Fibroblast of lung (primary cell): ENCODE results near the gene LANCL2.

Experiments used
- CTCF ChIP-seq, 2 donors: IDR thresholded peaks in 1 of 2; conservative IDR thresholded peaks in 1 of 2; 1 replicate in 1 of 2; 2 replicates in 1 of 2; pipeline ENCODE4 v1.5.1; 2011 to 2012; ENCODE audit warnings: low read length in 2 of 2, control low read depth in 1 of 2, inconsistent platforms in 1 of 2, low read depth in 1 of 2, mild to moderate bottlenecking in 1 of 2
- EZH2 ChIP-seq: IDR thresholded peaks from 2 replicates; pipeline ENCODE4 v1.5.1; 2012; ENCODE audit warnings: low read length, control low read depth, mild to moderate bottlenecking; ENCODE audit errors: missing control alignments

- TF ChIP-seq CTCF (conservative IDR thresholded peaks at IDR 0.05 in 1 of 2, IDR thresholded peaks at IDR 0.05 in 1 of 2; ENCODE audit: low read depth in 1 of 2, low read length in 2 of 2), result no peak
- TF ChIP-seq EZH2, result no peak
Observed at GRCh38 chr7:55342216-55342871, 22.8 kb upstream of the LANCL2 start.
